WI38 (cell line): ENCODE results near the gene KRTAP1-3.
"Not testable (repeated sequence)": the region's sequence is repeated elsewhere in the genome, so short reads cannot be mapped to it uniquely, and the experiment has no call there.

ENCODE experiments used
- H3K4me3 ChIP-seq: 2 replicates; pipeline ENCODE4 v1.5.1; 2011; ENCODE audit warnings: low read depth, mild to moderate bottlenecking, control low read depth, low read length
- TF ChIP-seq, protein P1 (sequence below): IDR thresholded peaks from 2 replicates; pipeline ENCODE4 v1.5.1; 2012; ENCODE audit warnings: low read depth, mild to moderate bottlenecking, control low read depth, low read length

KRTAP1-3 gene

DNA sequence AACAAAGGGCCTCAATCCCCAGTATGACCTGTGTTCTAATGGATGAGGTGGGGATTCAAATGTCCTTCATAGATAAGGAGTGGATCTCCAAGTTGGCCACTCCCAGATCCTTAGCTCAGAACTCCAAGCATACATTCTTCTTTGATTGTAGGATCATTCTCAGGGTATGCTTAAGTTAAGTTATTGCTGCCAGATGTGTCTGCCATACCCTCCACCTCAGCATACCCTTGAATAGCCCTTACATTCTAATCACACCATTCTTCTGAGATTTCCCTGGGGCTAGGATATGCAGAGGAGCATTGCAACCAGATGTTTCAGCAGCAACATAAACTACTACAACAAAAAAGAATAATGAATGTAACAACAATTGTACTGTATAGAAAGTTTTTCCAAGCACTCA, 32.6 kb upstream of the KRTAP1-3 start:
- H3K4me3 ChIP-seq, result no peak overlapping the region
- TF ChIP-seq, protein P1, sequence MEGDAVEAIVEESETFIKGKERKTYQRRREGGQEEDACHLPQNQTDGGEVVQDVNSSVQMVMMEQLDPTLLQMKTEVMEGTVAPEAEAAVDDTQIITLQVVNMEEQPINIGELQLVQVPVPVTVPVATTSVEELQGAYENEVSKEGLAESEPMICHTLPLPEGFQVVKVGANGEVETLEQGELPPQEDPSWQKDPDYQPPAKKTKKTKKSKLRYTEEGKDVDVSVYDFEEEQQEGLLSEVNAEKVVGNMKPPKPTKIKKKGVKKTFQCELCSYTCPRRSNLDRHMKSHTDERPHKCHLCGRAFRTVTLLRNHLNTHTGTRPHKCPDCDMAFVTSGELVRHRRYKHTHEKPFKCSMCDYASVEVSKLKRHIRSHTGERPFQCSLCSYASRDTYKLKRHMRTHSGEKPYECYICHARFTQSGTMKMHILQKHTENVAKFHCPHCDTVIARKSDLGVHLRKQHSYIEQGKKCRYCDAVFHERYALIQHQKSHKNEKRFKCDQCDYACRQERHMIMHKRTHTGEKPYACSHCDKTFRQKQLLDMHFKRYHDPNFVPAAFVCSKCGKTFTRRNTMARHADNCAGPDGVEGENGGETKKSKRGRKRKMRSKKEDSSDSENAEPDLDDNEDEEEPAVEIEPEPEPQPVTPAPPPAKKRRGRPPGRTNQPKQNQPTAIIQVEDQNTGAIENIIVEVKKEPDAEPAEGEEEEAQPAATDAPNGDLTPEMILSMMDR, result no peak

DNA sequence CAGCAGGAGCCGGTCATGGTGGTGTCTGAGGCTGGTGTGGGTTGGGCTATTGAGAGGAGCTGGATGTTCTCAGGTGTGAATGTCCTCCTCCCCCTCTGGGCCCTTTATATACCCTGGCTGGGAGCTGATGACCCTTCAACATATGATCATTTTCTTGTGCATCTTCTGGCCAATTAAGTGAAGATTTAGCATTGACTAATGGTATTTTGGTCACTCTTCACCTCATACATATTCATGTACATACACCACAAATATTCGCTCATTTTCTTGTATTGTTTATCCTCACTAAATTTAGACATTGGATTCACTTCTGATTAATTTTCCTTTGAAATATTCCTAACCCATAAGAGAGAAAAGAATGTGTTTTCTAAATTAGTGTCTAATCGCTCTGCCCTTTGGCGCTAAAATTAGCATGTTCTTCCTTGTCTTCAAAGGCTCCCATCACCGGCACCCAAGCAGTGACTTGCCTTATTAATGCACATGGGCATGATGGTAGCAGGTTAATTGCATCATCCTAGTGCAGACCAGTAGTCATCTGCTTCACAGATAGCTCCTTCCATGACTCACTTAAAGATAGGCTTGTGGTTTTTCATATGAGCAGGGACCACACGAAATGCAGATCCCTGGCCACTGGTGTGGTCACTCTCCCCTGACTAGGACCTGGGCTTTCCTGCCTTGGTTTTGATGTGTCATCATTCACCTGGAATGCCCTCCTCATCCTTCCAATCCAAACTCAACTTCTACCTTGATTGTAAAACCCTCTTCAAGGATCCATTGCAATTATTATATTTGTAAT, 31.4 kb upstream of the KRTAP1-3 start, which contains the start of gene KRTAP2-4:
KRTAP2-4 (minus strand) TSS at position 51 of the 796 bp plus-strand sequence; CDS start at position 17, 34 bp downstream.
- TF ChIP-seq, protein P1, result no peak

DNA sequence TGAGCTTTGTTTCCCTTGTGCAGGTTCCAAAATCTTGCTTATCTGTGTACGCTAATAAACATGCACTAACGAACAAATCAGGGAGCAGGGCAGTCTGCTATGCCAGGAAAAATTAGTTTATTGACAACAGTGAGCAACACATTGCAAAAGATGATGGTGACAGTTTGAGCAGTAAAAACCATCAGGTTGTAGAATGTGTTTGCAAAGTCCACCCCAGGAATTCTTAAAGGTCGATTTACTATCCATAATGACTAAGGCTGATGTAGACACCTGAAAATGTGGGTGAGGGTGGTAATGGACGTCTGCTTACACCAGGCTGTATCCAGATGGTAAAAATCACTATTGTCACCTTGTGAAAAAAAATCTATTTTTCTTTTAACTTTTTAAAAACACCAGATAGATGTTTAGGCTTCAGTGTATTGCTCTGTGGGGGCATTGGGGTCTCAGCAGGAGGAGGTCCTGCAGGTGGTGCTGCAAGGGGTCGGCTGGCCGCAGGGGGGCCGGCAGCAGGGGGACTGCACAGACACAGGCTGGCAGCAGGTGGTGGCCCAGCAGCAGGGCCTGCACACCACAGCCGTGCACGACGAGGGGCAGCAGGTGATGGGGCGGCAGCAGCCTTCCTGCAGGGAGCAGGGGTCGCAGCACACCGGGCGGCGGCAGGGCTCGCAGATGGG, 30.5 kb upstream of the KRTAP1-3 start:
- not testable (repeated sequence) for H3K4me3 ChIP-seq

More for the DNA sequence above, 31.4 kb upstream of the KRTAP1-3 start, which contains the start of gene KRTAP2-4:
- H3K4me3 ChIP-seq, result no peak within 1 kb of the TSS

DNA sequence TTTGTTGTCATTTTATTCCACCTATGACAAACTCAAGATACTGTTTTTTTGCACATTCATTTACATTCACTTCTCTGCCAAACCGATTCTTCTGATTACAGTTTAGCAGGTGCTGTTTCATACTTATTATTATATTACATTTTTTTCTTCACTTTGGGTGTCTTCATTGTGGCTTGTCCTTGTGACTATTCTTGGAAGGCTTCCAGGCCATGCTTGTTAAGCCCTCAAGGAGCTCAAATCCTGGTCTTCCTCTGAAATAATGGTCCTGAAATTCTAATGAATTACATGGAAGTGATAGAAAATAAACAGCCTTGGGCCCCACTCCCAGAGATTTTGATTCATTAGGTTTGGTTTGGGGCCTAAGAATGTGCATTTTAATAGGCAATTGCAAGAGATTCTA, 29.6 kb upstream of the KRTAP1-3 start:
- TF ChIP-seq, protein P1, result no peak
- H3K4me3 ChIP-seq, result no peak overlapping the region

DNA sequence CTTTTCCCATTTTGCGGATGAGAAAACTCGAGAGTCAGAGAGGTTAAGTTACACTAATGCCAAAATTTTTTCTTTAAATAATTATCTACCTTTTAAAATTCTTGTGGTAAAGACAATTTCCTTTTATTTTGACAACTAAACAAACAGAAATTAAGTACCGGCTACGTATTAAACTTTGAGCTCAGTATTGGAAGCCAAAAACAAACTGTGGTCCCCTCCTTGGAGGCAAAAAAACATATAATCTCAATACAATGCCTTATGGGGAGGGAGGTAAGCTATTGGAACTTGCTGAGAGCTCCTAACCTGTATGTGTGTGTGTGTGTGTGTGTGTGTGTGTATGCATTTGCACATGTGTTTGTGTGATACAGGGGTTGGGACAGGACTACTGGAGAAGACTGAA, 28.8 kb upstream of the KRTAP1-3 start:
- no peak overlapping the region for H3K4me3 ChIP-seq
- TF ChIP-seq, protein P1, result no peak

DNA sequence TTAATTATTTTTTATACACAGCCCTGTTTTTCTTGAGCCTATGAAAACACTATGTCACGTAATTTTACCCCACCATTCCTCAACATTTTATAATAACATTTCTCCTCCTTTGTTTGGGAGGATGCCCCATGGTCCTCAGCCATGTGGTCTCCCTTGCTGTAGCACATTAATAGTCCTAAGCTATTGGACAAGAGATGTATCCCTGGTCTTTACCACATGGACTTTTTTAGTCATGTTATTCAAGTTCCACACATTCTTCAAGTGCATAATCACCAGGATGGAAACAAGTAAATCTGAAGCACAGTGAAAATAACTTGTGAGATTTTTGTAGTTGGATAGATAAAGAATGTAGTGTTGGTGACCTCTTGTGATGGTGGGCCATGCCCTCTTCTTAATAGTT, 27.3 kb upstream of the KRTAP1-3 start:
- TF ChIP-seq, protein P1, result no peak
- no peak overlapping the region for H3K4me3 ChIP-seq

DNA sequence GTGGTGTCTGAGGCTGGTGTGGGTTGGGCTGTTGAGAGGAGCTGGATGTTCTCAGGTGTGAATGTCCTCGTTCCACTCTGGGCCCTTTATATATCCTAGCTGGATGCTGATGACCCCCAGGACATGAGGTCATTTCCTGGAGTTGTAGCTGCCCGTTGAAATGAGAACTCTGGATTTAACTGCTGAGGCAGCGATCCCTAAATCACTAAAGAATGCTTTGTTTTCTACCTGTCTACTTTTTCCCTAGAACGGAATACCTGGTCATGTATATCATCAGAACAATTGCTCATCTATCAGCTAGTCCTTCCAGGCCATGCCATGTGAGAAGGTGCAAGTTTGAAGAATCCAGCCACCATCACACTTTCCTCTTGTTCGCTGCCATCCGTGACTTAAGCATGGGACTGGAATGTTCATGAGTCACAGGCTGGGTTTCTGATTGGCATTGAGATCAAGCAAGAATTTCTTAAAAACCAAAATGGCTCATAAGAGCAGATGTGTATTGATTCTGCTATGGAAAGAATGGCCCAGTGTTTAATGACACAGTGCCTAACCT, 25.5 kb upstream of the KRTAP1-3 start, which contains the start of gene KRTAP2-3:
KRTAP2-3 (minus strand) TSS at position 63 of the 553 bp plus-strand sequence. CDS start 64 bp downstream, outside the sequence.
- TF ChIP-seq, protein P1, result no peak
- H3K4me3 ChIP-seq, result no peak within 1 kb of the TSS

DNA sequence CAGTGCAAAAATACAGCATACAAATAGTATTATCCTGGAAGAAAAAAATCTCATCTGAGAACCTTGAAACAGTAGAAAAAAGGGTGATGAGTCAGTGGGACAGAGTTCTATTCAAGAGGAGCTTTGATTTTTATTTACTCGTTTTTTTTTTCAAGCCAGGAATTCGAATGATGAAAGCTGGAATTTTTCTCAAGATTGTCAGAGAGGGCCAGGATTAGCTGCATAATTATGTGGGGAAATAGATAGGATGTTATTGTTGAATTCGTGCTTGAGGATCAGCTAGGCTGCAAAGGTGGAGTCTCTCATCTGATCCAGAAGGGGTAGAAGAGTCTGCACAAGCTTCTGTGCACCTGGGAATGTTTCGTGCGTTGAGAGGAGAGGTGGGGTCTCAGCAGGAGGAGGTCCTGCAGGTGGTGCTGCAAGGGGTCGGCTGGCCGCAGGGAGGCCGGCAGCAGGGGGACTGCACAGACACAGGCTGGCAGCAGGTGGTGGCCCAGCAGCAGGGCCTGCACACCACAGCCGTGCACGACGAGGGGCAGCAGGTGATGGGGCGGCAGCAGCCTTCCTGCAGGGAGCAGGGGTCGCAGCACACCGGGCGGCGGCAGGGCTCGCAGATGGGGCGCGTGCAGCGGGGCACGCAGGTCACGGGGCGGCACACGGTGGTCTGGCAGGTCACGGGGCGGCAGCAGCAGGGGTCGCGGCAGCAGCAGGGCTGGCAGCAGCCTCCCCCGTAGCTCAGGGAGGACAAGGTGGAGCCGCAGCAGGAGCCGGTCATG, 24.8 kb upstream of the KRTAP1-3 start:
- not testable (repeated sequence) for H3K4me3 ChIP-seq
